GM10266 (cell line): ENCODE data around the gene MYOM1.

ENCODE experiments used
- DNase-seq: peaks from one replicate; pipeline ENCODE4 v3.0.0; 2012; ENCODE audit errors: extremely low spot score
- TF ChIP-seq, protein P1 (sequence below): IDR thresholded peaks from 2 replicates; pipeline ENCODE4 v1.5.1; 2012; ENCODE audit warnings: mild to moderate bottlenecking, low read depth; ENCODE audit not compliant: control insufficient read depth, insufficient read depth; ENCODE audit errors: missing control alignments

MYOM1 gene

DNA sequence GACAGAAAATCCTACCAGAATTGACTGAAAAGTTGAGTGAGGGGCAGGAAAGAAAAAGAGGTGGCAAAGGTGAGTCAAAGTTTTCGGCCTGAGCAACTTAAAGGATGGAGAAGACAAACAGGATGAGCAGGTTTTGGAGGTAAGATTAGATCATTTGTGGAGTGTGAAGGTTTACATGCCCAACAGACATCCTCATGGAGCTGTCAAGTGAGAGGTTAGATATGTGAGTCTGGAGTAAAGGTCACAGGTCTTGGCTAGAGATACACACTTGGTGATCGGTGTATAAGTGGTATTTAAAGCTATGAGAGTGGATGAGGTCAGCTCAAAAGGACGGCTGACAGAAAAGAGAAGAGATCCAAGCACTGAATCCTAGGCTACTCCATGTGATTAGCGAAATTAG lies 16.7 kb upstream of the MYOM1 start:
- DNase-seq = no peak
- TF ChIP-seq, protein P1, sequence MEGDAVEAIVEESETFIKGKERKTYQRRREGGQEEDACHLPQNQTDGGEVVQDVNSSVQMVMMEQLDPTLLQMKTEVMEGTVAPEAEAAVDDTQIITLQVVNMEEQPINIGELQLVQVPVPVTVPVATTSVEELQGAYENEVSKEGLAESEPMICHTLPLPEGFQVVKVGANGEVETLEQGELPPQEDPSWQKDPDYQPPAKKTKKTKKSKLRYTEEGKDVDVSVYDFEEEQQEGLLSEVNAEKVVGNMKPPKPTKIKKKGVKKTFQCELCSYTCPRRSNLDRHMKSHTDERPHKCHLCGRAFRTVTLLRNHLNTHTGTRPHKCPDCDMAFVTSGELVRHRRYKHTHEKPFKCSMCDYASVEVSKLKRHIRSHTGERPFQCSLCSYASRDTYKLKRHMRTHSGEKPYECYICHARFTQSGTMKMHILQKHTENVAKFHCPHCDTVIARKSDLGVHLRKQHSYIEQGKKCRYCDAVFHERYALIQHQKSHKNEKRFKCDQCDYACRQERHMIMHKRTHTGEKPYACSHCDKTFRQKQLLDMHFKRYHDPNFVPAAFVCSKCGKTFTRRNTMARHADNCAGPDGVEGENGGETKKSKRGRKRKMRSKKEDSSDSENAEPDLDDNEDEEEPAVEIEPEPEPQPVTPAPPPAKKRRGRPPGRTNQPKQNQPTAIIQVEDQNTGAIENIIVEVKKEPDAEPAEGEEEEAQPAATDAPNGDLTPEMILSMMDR = no peak

DNA sequence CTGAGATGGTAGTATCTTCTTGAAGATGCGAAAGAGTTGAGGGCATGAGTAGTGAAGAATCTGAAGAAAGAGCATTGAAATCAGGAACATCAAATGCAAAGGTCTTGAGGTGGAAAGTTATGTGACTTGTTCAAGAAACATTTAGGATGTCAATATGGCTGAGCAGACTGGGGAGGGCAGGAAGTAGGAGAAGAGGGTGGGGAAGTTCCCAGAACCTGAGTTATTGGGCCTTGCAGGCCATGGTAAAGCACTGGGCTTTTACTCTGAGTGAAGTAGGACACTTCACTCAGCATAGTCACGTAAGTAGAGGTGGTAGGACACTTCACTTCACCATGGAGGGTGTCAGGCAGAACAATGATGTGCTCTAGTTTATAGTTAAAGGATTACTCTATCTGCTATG lies 16.1 kb upstream of the MYOM1 start:
- TF ChIP-seq, protein P1 = no peak
- DNase-seq = no peak

DNA sequence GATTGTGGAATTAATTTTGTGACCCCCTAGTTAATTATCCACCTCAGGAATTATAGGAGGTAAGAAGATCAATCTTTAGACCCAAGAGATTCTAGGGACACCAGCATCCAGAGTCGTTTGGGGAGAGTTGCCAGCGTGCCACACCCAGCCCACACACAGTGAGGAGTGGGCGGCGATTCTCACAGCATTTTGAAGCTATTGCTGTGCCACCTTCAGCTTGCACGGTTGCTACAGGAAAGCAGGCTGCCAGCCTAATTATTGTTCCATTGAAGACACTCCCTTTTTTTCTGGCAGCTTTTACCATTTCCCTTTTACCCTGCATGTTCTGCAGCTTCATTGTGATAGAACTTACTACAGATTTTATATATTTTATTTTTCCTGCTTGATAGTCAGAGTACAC lies 14.7 kb upstream of the MYOM1 start:
- TF ChIP-seq, protein P1 = no peak
- DNase-seq = no peak

DNA sequence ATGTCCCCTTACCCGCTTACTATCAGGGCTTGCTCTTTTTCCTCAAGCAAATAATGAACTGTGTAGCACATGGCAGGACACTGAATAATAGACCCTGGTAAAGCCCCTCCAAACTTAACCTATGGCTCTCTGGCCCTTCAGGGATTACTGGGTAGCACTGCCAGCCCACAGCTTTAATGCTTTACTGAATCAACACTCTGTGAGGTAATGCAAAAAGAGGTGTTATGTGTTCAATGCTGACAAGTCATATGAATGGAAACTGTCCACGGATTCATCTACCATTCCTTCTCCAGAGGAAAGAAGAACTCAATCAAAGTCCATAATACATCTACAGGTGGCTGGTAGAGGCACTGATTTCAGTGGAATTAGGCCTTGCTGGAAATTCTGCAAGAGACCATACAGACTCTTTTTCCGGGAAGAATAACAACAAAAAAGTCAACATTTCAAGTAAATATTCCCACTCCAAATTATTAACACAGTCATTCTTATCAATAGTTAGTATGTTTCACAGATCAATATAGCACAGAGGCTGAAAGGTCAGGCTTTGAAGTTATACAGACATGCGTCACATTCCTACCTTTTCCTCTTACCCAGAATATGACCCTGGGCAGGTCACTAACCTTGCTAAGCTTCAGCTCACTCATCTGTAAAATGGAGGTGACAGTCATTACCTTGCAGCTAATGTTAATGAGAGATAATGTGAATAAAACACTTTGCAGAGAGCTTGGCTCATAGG lies 13.8 kb upstream of the MYOM1 start:
- TF ChIP-seq, protein P1 = no peak
- no peak for DNase-seq

DNA sequence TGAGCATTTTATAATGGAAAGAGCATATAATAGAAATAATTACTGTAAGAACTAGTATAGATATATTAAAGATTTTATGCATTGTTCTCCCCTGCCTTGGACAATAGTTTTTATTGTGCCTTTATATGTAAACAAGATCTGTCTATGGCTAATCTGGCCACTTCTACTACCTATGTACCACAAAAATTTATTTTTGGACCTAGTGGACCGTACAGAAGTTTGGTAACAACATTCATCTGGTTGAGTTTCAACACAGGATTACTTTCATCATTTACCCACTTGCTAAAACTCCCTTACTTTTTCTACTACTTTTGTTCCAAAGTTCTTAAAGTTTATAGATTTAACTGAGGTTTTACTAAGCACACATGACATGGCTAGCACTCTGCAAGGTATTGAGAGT lies 13.2 kb upstream of the MYOM1 start:
- DNase-seq = no peak
- TF ChIP-seq, protein P1 = no peak

DNA sequence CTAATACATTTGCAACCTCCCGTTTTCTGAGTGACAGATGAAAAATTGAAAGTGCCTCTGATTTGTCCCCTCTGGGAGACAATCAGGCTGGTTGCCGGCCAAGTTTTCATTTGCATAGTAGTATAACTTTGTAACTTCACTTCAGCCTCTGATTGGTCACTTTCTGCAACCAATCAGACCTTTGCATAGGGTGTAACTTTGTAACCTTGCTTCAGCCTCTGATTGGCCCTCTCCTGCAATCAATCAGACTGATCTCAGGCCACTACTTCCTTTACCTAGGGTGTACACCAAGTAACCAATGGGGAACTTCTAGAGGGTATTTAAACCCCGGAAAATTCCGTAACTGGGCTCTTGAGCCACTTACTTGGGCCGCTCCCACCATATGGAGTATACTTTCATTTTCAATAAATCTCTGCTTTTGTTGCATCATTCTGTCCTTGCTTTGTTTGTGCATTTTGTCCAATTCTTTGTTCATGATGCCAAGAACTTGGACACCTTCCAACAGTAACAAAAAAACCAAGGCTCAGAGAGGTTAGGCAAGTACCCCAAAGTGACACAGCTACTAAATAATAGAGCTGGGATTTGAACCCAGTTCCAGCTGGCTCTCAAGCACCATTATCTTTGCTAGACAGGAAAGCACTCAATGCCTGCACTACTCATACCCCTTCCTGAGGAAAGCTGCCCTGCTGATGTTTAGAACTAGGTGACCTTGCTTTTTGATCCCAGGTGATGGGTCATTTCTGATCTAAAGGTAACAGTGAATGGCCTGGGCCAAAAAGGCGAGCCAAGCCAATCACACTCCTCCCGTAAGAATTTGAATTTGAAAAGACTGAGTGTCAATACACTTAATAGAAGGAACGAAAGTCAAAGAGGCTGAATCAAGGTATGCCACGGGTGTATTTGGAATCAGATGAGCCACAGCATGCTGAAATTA lies 10.9 kb upstream of the MYOM1 start:
- TF ChIP-seq, protein P1 = no peak
- DNase-seq = no peak

DNA sequence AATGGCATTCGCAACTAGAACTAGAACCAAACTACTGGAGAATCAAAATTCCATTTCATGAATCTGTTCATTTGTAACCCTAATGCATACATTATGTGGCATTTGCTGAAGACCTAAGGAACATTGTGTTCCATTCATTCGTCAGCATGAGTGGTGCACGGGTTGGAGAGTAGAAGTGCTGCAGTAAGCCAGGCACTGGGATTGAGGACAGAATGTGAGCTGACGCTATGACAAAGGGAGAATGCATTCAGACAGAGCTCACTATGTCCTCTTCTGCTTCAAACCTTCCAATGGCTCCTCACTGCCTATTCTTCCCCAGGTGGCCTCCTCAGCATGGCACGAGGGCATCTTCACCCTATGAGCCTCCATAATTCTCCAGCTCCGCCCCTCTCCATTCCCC lies 6.3 kb upstream of the MYOM1 start:
- TF ChIP-seq, protein P1 = no peak
- DNase-seq = no peak
